Parathyroid adenoma (tissue), 2 donors: ENCODE results near the gene ZNF639.

Experiments used
- H2AFZ ChIP-seq: fragments of 300-600 bp; sonication (generic); one replicate; pipeline ENCODE4 v1.7.0; 2017; ENCODE audit warnings: antibody characterized with exemption, mild to moderate bottlenecking
- H3K27ac ChIP-seq: fragments of 300-600 bp; sonication (generic); one replicate; pipeline ENCODE4 v1.7.0; 2017
- H3K27me3 ChIP-seq: fragments of 300-600 bp; sonication (generic); one replicate; pipeline ENCODE4 v1.7.0; 2017; ENCODE audit warnings: low read length; ENCODE audit not compliant: control insufficient read depth, insufficient read depth
- H3K36me3 ChIP-seq: fragments of 300-600 bp; sonication (generic); one replicate; pipeline ENCODE4 v1.7.0; 2017; ENCODE audit warnings: low read length; ENCODE audit not compliant: control insufficient read depth, insufficient read depth
- H3K4me1 ChIP-seq: fragments of 300-600 bp; sonication (generic); one replicate; pipeline ENCODE4 v1.7.0; 2017; ENCODE audit warnings: control low read depth
- H3K4me2 ChIP-seq: fragments of 300-600 bp; sonication (generic); one replicate; pipeline ENCODE4 v1.7.0; 2017; ENCODE audit warnings: low read length
- H3K4me3 ChIP-seq: fragments of 300-600 bp; sonication (generic); one replicate; pipeline ENCODE4 v1.7.0; 2017; ENCODE audit warnings: low read depth, low read length
- H3K79me2 ChIP-seq: fragments of 300-600 bp; sonication (generic); one replicate; pipeline ENCODE4 v1.7.0; 2017; ENCODE audit warnings: control low read depth
- H3K9ac ChIP-seq: fragments of 300-600 bp; sonication (generic); one replicate; pipeline ENCODE4 v1.7.0; 2017; ENCODE audit warnings: mild to moderate bottlenecking
- H3K9me3 ChIP-seq: fragments of 300-600 bp; sonication (generic); one replicate; pipeline ENCODE4 v1.7.0; 2017; ENCODE audit warnings: low read length; ENCODE audit not compliant: control insufficient read depth
- CTCF ChIP-seq: fragments of 300-600 bp; sonication (generic); IDR thresholded peaks from one replicate; pipeline ENCODE4 v1.7.0; 2017; ENCODE audit warnings: antibody characterized with exemption, mild to moderate bottlenecking
- donor health status: primary hyperparathyroidism.

ZNF639 gene

DNA sequence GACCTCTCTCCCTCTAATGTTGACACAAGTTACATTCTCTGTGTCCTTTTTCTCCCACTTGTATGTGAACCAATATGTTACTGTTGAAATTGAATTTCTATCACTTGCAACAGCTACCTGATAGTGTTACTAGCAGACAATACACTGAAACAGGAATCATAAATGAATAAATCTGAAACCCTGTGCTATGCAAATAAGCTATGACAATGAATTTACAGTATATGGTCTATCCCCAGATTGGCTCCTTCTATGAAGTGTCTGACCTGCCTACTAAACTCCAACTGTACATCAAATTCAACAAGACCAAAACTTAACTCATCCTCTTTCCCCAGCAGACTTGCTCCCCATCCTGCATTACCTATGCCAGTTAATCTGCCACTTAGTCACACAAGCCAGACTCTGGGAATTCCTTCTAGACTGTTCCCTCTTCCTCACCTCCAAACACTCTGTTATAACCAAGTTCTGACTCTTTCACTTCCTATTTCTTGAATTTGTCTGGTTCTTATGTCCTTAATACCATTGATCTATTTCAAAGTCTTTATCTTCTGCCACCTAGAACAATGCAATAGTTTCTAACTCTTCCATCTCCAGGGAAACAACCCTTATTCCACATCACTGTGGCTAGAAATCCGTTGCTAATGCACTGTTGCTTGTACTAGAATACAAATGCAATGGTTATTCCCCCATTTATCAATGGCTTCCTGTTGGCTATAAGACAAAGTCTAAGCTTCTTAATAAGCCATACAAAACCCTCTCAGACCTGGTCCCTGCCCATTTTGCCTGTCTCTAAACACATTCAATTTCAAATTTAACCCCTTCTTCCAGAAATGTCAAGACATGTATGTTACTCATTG, 13.4 kb upstream of the ZNF639 start:
- no peaks in the 10 kb centered on the region for H3K79me2 ChIP-seq
- no peaks in the 10 kb centered on the region for H3K4me1 ChIP-seq

DNA sequence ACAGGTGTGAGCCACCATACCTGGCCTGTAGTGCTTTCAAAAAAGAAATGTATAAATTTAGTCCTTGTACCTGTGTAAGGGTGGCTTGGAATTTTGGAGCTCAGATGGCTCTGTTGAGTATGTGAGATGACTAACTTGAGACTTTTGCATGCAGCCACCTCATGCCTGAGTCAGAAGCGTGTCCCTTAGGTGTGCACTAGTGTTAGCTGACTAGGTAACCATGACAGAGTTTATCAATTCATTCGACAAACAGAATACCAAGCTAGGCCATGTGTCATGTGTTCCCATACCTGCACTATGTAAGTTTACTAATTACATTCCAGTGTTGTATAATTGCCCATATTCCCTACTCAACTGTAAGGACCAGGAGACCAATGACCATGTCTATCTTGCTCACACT, 4.0 kb upstream of the ZNF639 start:
- H3K27ac ChIP-seq, result no peak overlapping the region
- H3K4me1 ChIP-seq, result no peaks in the 10 kb centered on the region
- H3K9me3 ChIP-seq, result no peaks in the 10 kb centered on the region
- H3K27me3 ChIP-seq, result no peaks in the 10 kb centered on the region
- no peak overlapping the region for H3K9ac ChIP-seq
- no peak overlapping the region for H2AFZ ChIP-seq
- H3K4me3 ChIP-seq, result no peak overlapping the region
- no peak overlapping the region for H3K4me2 ChIP-seq
- no peak for TF ChIP-seq CTCF
- no peaks in the 10 kb centered on the region for H3K36me3 ChIP-seq
- H3K79me2 ChIP-seq, result no peaks in the 10 kb centered on the region

More for the DNA sequence above, 13.4 kb upstream of the ZNF639 start:
- Histone ChIP-seq H3K9me3 (no peaks in the 10 kb centered on the region), H3K4me3 (no peak overlapping the region), H3K27me3 (no peaks in the 10 kb centered on the region), H2AFZ (no peak overlapping the region), H3K4me2 (no peak overlapping the region), H3K9ac (no peak overlapping the region), H3K36me3 (no peaks in the 10 kb centered on the region), H3K27ac (no peak overlapping the region)
- no peak for TF ChIP-seq CTCF

GRCh38 chr3:179321668-179322285, 1.1 kb upstream of the ZNF639 start:
- Histone ChIP-seq H3K9ac (no peak overlapping the region), H3K9me3 (no peaks in the 10 kb centered on the region), H3K27ac (peak overlapping the region; percentile 95), H3K4me1 (no peaks in the 10 kb centered on the region), H3K4me3 (peak overlapping the region; percentile 78), H2AFZ (peak overlapping the region; percentile 99), H3K27me3 (no peaks in the 10 kb centered on the region), H3K79me2 (peaks cover 22% of the 10 kb centered on the region), H3K4me2 (peak overlapping the region; percentile 72), H3K36me3 (no peaks in the 10 kb centered on the region)
- peak; percentile 12 for TF ChIP-seq CTCF

- Histone ChIP-seq H2AFZ (peak overlapping the region; percentile 90), H3K4me1 (no peaks in the 10 kb centered on the region), H3K9me3 (no peaks in the 10 kb centered on the region), H3K27me3 (no peaks in the 10 kb centered on the region), H3K9ac (peak overlapping the region; percentile 91), H3K4me2 (peak overlapping the region; percentile 72), H3K36me3 (no peaks in the 10 kb centered on the region), H3K27ac (peak overlapping the region; percentile 95), H3K79me2 (peaks cover 25% of the 10 kb centered on the region), H3K4me3 (peak overlapping the region; percentile 78)
- peak; percentile 16 for TF ChIP-seq CTCF
These were observed 623 bp downstream of the ZNF639 start for GRCh38 chr3:179323197-179324110.
